Gastrocnemius medialis (tissue), 4 donors: ENCODE results near the gene SLTM. TPM values are rescaled to one million over a fixed set of nuclear protein-coding genes. Genes with fewer than 3 reads are reported as not detected.

Source experiments
- ATAC-seq, 2 donors: fragments of 150-250 bp; one replicate each; pipeline ENCODE4 v1.9.1; 2016
- DNase-seq, 2 donors: peaks; one replicate each; pipeline ENCODE4 v3.0.0-alpha.2; 2019
- H3K27ac ChIP-seq, 4 donors: fragments of 200-600 bp; sonication (generic); 1 replicate in 1 of 4; 2 replicates in 3 of 4; pipeline ENCODE4 v1.5.1; 2016 to 2018; ENCODE audit warnings: mild to moderate bottlenecking in 2 of 4, moderate library complexity in 1 of 4
- H3K27me3 ChIP-seq, 3 donors: fragments of 200-600 bp; sonication (generic) in 2 of 3; 1 replicate in 1 of 3; 2 replicates in 2 of 3; pipeline versions ENCODE4 v1.5.1 to v1.6.0; 2016 to 2019; ENCODE audit warnings: mild to moderate bottlenecking in 1 of 3, moderate library complexity in 1 of 3
- H3K36me3 ChIP-seq, 2 donors: fragments of 200-600 bp; sonication (generic) in 1 of 2; one replicate each; pipeline ENCODE4 v1.5.1; 2017 to 2018
- H3K4me1 ChIP-seq, 2 donors: fragments of 200-600 bp; sonication (generic) in 1 of 2; one replicate each; pipeline ENCODE4 v1.5.1; 2016 to 2017; ENCODE audit warnings: mild to moderate bottlenecking in 2 of 2
- H3K4me3 ChIP-seq, 4 donors: fragments of 200-600 bp; sonication (generic) in 3 of 4; 1 replicate in 1 of 4; 2 replicates in 3 of 4; pipeline ENCODE4 v1.5.1; 2016 to 2019; ENCODE audit warnings: mild to moderate bottlenecking in 2 of 4
- H3K9me3 ChIP-seq, 3 donors: fragments of 200-600 bp; sonication (generic) in 2 of 3; 1 replicate in 1 of 3; 2 replicates in 2 of 3; pipeline ENCODE4 v1.5.1; 2016 to 2019
- CTCF ChIP-seq, 5 experiments: fragments of 450-650 bp in 3 of 5; fragments of 200-600 bp in 2 of 5; sonication (generic) in 2 of 5; IDR thresholded peaks in 4 of 5; conservative IDR thresholded peaks in 1 of 5; 1 replicate in 4 of 5; 2 replicates in 1 of 5; pipeline ENCODE4 v1.5.1; 2016 to 2019; ENCODE audit warnings: antibody characterized with exemption in 5 of 5, mild to moderate bottlenecking in 3 of 5, moderate library complexity in 3 of 5
- POLR2A ChIP-seq, 2 donors: fragments of 450-650 bp; IDR thresholded peaks; one replicate each; pipeline ENCODE4 v1.6.1; 2017; ENCODE audit warnings: antibody characterized with exemption in 2 of 2, mild to moderate bottlenecking in 2 of 2, moderate library complexity in 2 of 2
- in situ Hi-C, 4 donors: fragments of 200-750 bp; cut with MboI; loops; one replicate each; pipeline versions ENCODE4 v1.15.0 to v1.8.0; 2017; ENCODE audit warnings: low sequenced_read_pairs in 4 of 4
- intact Hi-C: fragments of 100-400 bp; cut with DNase I; formaldehyde crosslinking; loops from one replicate; pipeline ENCODE4 v1.15.1; 2023; ENCODE audit warnings: low total_unique reads
- total RNA-seq, 4 donors: library from RNA; depleted of rRNA; stranded (reverse); fragments of >200 nt; gene quantifications; one replicate each; pipeline versions ENCODE4 v1.1.0 to v1.2.3, GENCODE V29; 2016

Gene SLTM
- total RNA-seq, result 10 to 100 TPM; 46.5 to 76.2 (median 60.9) TPM

GRCh38 chr15:58933281-58934113 is at the start of gene SLTM:
Gene SLTM (minus strand): TSS chr15:58933679. CDS start chr15:58933565, 114 bp downstream.
- Histone ChIP-seq H3K4me3 (peak within 1 kb of the TSS; percentile 73 to 95 (median 76)), H3K27me3 (no peaks in the 10 kb centered on the region), H3K4me1 (peaks cover 13 to 26% of the 10 kb centered on the region in 2 donors), H3K27ac (peak within 1 kb of the TSS; percentile 93 to 99 (median 96)), H3K9me3 (no peaks in the 10 kb centered on the region), H3K36me3 (peaks cover 0 to 8% of the 10 kb centered on the region in 2 donors)
- TF ChIP-seq CTCF (IDR thresholded peaks at IDR 0.05 in 4 of 5, conservative IDR thresholded peaks at IDR 0.05 in 1 of 5) (peak in 4 of 5 experiments; percentile 13 to 43 (median 37)), POLR2A (IDR thresholded peaks at IDR 0.05) (peak; percentile 94 to 97)
- intact Hi-C loops (loop anchor here (1.0 to 5.0 kb wide), 7 partner anchors 54 to 1226 kb away; partner anchors contain the start of genes ADAM10, MINDY2, MYO1E and POLR2M), in situ Hi-C loops (no loop called here)
- peak; percentile 87 for ATAC-seq
- DNase-seq, result peak; percentile 85 to 94

GRCh38 chr15:58983261-58983660 is 49.8 kb upstream of the SLTM start:
- intact Hi-C loops, result loop anchor here (10.0 kb wide), 3 partner anchors 122 to 542 kb away; partner anchors contain the start of genes CCNB2 and MYO1E
- peaks cover 0 to 3% of the 10 kb centered on the region in 2 donors for H3K4me1 ChIP-seq

GRCh38 chr15:58981808-58982475 is 48.5 kb upstream of the SLTM start:
- H3K4me1 ChIP-seq, result peaks cover 0 to under 1% of the 10 kb centered on the region in 2 donors
- H3K27me3 ChIP-seq, result no peaks in the 10 kb centered on the region
- in situ Hi-C loops (loop anchor here in 3 of 4 donors (5.0 to 10.0 kb wide), 3 partner anchors 123 to 513 kb away; partner anchors contain the start of gene CCNB2 (in 1 of the 3)), intact Hi-C loops (loop anchor here (2.0 to 10.0 kb wide), 4 partner anchors 123 to 543 kb away; partner anchors contain the start of genes CCNB2 and MYO1E)
- no peak overlapping the region for H3K4me3 ChIP-seq
- no peak overlapping the region for H3K27ac ChIP-seq
- TF ChIP-seq POLR2A (IDR thresholded peaks at IDR 0.05), result no peak
- no peak for TF ChIP-seq CTCF (IDR thresholded peaks at IDR 0.05 in 4 of 5, conservative IDR thresholded peaks at IDR 0.05 in 1 of 5)
- DNase-seq (no peak), ATAC-seq (no peak)
- H3K9me3 ChIP-seq, result no peaks in the 10 kb centered on the region
- H3K36me3 ChIP-seq, result no peaks in the 10 kb centered on the region

More at GRCh38 chr15:58983261-58983660, 49.8 kb upstream of the SLTM start:
- in situ Hi-C loops, result loop anchor here in 3 of 4 donors (5.0 to 10.0 kb wide), 3 partner anchors 122 to 512 kb away; partner anchors contain the start of gene CCNB2 (in 1 of the 3)
- no peak overlapping the region for H3K4me3 ChIP-seq
- no peak overlapping the region for H3K27ac ChIP-seq
- no peaks in the 10 kb centered on the region for H3K36me3 ChIP-seq
- ATAC-seq (no peak), DNase-seq (no peak)
- H3K9me3 ChIP-seq, result no peaks in the 10 kb centered on the region
- TF ChIP-seq CTCF (IDR thresholded peaks at IDR 0.05 in 4 of 5, conservative IDR thresholded peaks at IDR 0.05 in 1 of 5), result no peak
- TF ChIP-seq POLR2A (IDR thresholded peaks at IDR 0.05), result no peak
- H3K27me3 ChIP-seq, result no peaks in the 10 kb centered on the region

GRCh38 chr15:58980351-58980939 is 47.0 kb upstream of the SLTM start:
- Histone ChIP-seq H3K4me3 (no peak overlapping the region), H3K9me3 (no peaks in the 10 kb centered on the region), H3K4me1 (no peaks in the 10 kb centered on the region), H3K27me3 (no peaks in the 10 kb centered on the region), H3K36me3 (no peaks in the 10 kb centered on the region), H3K27ac (no peak overlapping the region)
- ATAC-seq (no peak), DNase-seq (no peak)
- intact Hi-C loops, result loop anchor here (2.0 to 10.0 kb wide), 4 partner anchors 124 to 544 kb away; partner anchors contain the start of genes CCNB2 and MYO1E
- in situ Hi-C loops, result loop anchor here in 3 of 4 donors (5.0 to 10.0 kb wide), 3 partner anchors 124 to 514 kb away; partner anchors contain the start of gene CCNB2 (in 1 of the 3)
- no peak for TF ChIP-seq POLR2A (IDR thresholded peaks at IDR 0.05)
- peak; percentile 31 to 64 (median 49) for TF ChIP-seq CTCF (IDR thresholded peaks at IDR 0.05 in 4 of 5, conservative IDR thresholded peaks at IDR 0.05 in 1 of 5)
